GM21390 (cell line): ENCODE results near the gene NPR3.

Source experiments
- ATAC-seq: cut with Tn5 transposase; IDR thresholded peaks from one replicate; pipeline ENCODE4 v1.9.1; 2021; ENCODE audit not compliant: unreplicated experiment

NPR3 gene

GRCh38 chr5:32711681-32712480 is 760 bp downstream of the NPR3 start:
- ATAC-seq = no peak

DNA sequence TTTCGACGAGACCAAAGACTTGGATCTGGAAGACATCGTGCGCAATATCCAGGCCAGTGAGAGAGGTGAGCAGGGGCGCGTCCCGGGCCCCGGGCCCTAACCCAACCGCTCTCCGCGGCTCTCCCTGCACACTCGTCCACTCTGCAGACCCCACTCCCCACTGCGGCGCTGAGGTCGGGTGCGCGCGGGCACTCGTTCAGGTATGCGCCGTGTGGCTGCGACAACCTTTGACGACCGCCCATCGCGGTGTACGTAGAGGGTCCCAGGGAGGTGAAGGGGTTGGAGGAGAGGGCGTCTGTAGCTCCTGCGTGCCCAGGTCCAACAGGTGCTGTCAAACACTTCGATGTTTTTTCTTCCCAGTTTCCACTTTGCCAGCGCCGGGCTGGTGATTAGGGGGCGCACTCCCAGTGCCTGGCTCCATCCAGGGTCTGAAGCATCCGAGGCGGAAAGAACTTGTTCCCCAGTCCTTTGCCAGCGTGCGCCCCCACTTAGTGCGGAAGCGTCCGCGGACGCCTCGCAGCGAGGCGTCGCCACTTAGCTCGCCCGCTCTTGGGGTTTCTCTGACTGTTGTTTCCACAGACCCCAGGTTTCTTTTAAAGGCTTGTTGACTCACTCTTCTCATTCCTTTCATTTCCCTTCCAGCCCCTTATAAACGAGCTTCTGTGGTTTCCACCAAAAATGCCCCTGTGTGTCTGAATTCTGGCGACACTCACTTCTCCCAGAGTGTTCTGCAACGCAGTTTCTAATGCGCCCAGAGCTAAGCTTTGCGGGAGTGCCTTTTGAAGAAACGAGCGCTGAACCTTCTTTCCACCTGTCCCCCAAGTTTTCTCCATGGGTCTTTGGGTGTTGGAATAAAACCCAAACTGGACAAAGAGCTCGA is 1.6 kb downstream of the NPR3 start:
- ATAC-seq = no peak

DNA sequence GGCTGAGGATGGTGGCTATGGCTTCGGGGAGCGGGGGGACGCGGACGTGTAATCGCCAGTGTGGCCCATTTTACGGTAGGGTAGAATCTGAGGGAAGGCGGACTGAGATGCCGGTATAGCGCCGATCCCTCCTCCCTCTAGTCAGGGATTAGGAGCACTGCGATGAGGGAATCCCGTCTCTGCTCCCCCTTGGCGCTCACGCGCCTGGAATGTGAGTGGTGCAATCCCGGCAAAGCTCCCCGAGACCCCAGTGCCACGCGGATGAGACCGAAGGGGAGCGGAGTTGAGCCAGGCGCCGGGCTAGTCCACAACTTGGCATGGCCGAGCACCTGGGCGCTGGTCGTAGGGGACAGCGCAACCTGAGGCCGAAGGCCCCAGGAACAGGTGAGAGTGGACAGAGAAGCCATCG is 2.2 kb downstream of the NPR3 start:
- ATAC-seq = no peak

DNA sequence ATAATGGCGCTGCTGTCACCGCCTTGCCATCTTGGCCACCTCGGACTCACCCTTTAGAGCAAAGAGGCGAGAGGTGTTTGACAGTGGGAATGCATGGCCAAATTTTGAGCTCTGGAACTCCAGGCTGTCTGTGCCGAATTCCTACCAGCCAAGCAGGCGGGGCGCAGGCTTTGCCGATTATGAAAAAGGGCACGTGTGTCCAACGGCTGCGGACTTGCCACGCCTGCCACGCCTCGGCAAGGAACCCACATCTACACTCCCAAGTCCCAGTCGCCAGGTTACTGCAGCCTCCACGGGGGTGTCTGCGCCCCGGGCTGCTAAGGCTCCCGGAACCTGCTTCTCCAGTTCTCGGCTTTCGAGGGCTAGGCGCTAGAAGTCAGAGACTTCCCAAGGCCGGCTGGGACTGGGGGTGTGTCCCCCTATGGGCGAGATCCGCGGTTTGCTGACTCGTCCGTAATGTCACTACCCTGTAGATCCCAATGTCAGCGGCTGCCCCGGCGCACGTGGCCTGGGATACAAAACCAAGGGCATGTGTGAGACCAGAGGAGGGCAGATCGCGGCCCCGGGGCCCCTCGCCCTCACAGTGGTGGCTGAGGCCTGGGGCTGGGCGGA is 2.8 kb downstream of the NPR3 start:
- ATAC-seq = no peak

DNA sequence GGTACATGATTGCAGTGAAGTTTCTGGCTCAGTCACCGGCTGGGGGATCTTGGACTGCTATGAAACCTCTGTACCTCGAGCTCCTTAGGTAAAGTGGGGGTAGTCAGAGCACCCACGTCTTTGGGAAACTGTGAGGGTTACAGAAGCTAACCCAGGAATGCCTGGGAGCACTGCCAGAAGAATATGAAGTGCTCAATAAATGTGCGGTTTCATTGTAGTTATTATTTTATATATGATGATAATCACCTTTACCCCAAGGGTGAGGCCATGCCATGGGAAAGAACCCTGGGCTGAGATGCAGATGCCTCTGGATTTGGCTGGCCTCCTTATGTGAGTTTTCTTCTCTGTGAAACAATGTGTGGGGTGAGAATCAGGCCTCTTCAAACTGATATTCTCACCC is 3.7 kb downstream of the NPR3 start:
- ATAC-seq = no peak

DNA sequence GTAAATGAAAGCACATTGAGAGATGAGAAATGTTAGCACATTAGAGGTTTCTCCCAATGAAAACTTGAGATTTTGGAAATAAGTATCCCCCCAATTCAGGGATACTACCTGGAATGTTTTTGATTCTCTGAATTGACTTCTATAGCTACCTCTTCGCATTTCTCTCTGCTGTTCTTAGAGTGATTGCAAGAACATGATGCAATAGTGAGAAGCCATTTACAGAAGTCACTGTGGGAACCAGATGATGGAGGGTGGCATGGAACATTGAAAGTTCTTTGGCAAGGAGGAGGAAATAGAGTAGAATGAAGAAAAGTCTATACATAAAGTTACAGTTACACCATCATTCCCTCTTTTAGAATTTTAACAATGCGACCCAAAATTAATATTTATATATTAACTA is 9.2 kb downstream of the NPR3 start:
- no peak for ATAC-seq

DNA sequence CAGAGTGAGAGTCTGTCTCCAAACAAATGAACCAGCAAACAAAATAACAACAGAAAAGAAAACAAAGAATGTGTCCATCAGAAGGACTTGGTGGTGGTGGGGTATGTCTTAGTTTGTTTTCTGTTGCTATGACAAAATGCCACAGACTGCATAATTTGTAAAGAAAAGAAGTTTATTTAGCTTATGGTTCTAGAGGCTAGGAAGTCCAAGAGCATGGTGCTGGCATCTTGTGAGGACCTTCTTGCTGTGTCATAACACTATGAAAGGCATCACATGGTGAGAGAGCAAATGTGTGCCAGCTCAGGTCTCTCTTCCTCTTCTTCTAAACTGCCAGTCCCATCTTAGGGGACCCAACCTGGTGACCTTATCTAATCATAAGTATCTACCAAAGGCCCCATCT is 10.5 kb downstream of the NPR3 start:
- no peak for ATAC-seq

DNA sequence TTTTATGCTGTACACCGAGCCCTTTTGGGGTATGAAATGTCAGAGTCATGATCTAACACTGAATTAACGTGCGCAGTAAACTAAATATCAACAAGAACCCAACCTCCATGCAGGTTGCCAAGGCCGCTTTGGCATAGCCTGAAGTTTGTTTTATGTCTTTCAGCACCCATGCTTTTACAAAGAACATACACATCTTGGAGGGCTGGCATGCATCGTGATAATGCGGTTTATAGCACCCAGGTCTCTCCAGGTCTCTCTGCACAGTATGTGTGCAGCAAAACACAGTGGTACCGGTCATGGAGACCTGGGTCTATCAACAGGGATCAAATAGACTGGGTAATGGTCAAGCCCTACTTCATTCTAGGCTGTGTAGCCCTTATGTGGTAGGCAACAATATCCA is 11.8 kb downstream of the NPR3 start:
- no peak for ATAC-seq

DNA sequence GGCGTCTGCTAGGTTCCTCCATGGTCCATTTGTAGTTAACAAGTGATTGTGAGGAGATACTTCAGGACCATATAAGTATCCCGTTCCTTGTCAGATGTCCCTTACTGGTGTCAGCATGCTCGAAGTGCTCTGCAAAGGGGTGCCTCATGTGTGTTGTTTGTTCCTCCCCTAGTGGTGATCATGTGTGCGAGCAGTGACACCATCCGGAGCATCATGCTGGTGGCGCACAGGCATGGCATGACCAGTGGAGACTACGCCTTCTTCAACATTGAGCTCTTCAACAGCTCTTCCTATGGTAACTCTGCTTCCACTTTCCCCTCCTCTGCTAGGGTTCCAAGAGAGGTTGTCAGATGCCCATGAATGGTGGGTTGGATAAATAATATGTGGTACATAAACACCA is 13.4 kb downstream of the NPR3 start:
- no peak for ATAC-seq

- no peak for ATAC-seq
These were observed 15.0 kb downstream of the NPR3 start for GRCh38 chr5:32726086-32726557.

GRCh38 chr5:32729651-32730050 is 18.5 kb downstream of the NPR3 start:
- no peak for ATAC-seq

DNA sequence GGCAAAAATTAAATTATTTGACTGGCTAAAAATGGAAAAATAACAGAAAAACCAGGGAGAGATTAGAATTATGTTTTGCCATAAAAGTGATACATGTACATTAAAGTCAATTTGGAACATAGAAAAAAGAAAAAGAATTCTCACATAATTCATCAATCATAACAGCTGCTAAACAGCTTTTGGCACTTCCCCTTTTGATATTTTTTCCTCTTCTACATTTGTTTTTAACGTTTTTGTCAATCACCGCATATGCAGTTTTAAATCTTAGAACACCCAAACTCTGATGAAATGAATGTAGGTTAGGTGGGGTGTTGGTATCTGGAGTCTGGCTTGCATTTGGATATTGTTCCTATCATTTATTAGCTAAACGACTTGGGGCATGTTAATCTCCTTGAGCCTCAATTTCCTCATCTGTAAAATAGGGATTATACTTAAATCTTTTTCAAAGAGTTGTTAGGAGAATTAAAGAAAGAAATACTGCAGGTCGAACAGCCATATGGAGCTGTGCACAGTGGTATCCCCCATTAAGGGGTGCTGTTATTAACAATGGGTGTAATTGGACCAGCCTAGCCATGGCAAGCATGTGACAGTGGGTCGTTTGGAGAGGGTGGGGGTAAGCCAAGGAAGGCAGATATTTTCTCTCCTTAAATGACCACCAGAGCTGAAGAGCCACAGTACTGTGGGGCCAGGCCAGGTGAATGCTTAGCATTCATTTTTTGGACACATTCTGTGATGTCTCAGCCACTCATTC is 22.6 kb downstream of the NPR3 start:
- no peak for ATAC-seq

DNA sequence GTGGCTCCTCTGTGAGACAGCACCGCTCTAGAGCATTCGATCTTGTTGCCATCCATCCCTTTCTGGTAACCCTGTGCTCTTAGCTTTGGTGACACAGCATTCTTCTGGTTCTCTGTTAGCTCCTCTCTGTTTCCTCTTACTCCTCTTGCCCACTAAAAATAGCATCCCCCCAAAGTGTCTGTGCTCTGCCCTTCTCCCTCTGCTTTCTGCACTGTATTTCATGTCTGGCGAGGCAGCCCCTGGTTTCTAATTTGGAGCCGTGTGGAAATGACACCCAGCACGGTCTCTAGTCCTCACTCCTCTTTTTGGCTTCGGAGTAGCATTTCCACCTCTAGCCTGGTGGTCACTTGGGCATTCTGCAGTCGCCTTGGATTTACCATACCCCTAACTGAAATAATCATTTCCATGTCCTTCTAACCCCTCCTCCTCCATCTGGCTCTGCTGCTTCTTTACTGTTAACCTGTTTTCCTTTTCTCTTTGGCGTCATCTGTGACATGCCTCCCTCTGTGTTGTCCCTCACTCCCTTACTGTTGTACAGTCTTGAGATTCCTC is 23.8 kb downstream of the NPR3 start:
- no peak for ATAC-seq

DNA sequence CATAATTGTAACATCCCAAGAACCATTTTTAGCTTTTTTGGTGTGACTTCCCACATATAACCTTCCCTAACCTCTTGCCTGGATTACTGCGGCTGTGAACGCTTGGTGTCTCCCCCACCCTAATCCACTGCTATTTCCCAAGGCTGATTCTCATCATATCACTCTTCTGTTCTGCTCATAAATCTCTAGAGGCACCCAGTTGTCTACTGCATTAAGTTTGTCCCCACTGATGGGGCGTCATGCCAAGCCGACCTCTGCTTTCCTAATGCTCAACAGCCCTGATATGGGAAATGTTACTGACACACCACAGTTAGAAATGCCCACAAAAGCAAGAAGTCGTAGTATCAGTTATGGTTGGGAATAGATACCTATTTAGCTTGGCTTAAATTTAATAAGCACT is 24.4 kb downstream of the NPR3 start:
- no peak for ATAC-seq

DNA sequence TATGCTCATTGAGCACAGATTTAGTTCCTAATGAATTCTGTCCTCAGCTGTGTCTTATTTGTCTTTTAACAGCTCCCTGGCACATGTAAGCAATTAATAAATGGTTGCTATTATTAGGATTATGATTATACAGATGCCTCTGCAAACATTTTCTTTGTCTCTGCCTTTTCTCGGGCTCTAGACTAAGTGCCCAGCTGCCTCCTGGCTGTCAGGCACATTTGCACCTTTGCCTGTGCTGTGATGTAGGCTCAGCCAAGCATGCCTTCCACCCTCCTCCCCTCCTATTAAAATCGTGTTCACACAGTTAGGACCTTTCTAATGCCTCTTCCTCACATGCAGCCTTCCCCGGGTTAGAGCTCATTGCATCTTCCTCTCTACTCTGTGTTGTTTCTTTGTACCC is 25.7 kb downstream of the NPR3 start:
- no peak for ATAC-seq

DNA sequence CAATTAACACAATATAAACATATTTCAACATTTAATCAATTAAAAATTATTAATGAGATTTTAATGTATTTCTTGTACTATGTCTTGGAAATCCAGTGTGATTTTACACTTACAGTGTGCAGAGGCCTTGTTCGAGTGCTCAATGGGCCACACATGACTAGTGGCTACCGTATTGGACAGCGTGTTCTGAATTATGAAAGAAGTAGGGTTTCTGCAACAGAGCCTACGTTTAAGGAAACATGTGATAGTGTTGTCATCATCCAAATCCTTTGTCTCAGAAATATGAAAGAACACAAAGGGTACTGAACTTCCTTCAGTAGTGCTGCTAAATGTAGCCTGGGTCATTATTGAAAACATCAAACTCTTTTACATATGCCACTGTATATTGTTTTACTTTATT is 29.5 kb downstream of the NPR3 start:
- ATAC-seq = no peak

DNA sequence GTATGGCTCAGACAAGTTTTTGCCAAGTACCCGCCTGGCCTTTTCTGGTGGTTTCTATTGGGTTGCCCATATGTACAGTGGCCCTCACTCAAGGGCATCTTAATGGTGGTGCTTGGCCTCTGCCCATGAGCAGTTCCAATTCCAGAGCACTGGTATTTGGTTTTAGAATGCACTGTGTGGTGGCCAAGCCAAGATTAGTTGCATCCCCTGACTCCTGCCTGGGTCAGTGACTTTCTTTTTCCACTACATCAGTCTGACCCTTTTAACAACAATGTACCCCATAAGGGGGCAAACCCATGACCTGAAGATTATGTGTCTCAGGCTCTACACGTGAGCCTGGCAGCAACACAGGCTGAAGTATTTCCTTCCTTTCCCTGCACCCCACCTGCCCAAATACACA is 34.2 kb downstream of the NPR3 start:
- no peak for ATAC-seq

DNA sequence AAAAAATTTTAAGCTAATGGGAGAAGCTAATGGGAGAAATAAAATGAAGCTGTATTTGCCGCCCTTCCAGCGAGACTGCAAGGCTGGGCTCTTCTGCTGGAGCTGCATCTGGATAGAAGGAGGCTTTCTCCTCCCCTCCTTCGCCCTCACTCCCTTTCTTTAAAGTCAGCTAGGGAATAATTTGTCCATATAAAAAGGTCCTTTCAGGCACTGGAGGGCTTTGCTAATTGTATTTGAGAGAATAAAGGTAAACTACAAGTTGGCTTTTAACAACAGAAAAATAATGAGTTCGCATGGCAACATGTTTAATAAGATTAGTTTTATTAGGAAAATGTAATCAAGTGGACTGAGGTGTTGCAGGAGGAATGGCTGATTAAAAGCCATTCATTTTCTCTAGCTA is 41.3 kb downstream of the NPR3 start:
- ATAC-seq = no peak

DNA sequence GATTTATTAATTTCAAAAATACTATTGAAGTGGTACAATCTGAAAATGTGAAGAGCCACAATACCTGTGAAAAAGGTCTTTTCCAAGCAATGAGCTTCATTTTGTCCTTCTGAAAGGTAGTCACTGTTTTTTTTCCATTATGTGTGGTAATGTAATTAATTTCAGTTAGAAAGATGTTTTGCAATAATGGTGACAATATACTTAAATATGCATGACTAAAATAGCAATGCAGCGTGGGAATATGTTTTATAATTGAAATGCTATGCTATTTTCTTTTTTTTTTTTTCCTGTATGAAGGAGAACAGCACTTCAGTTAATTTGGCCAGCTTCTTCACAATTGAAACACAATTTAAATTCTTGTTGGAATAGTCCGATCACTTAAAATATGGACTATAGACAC is 41.9 kb downstream of the NPR3 start:
- no peak for ATAC-seq

DNA sequence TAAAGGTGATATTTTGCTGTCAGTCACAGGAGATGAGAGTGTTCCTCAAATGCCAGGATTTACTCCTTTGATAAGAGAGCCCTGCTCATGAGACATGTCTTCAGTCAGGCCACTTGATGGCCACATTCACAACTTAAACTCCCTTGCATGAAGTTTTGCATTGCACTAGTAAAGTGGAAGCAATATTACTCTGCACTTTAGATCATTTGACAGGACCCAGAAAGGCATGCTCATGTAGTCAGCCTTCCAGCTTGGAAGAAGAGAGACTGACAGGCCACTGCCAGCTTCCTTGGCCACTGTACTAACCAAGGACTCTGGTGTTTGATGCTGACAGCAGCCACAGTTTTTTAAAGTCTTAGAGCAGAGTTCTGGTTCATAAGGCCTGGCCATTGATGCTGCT is 42.6 kb downstream of the NPR3 start:
- ATAC-seq = no peak

- no peak for ATAC-seq
These were observed 43.2 kb downstream of the NPR3 start for GRCh38 chr5:32754284-32754683.
